ES-I3 (cell line): ENCODE measurements around the gene LPGAT1.
"Not testable (repeated sequence)": the region's sequence is repeated elsewhere in the genome, so short reads cannot be mapped to it uniquely, and the experiment has no call there.

Source experiments
- H3K36me3 ChIP-seq: 2 replicates; pipeline ENCODE4 v1.6.1; 2013; ENCODE audit warnings: mild to moderate bottlenecking, low read length, control low read depth, moderate library complexity; ENCODE audit not compliant: insufficient read depth
- H3K4me1 ChIP-seq: 2 replicates; pipeline ENCODE4 v1.6.1; 2013; ENCODE audit warnings: mild to moderate bottlenecking, control low read depth, low read length; ENCODE audit not compliant: insufficient read depth
- H3K9ac ChIP-seq: 2 replicates; pipeline ENCODE4 v1.6.1; 2013; ENCODE audit warnings: low read depth, mild to moderate bottlenecking, low read length, moderate library complexity
- H3K9me3 ChIP-seq: 2 replicates; pipeline ENCODE4 v1.6.1; 2013; ENCODE audit warnings: mild to moderate bottlenecking, low read length, moderate library complexity; ENCODE audit not compliant: control insufficient read depth, insufficient read depth

LPGAT1 gene

DNA sequence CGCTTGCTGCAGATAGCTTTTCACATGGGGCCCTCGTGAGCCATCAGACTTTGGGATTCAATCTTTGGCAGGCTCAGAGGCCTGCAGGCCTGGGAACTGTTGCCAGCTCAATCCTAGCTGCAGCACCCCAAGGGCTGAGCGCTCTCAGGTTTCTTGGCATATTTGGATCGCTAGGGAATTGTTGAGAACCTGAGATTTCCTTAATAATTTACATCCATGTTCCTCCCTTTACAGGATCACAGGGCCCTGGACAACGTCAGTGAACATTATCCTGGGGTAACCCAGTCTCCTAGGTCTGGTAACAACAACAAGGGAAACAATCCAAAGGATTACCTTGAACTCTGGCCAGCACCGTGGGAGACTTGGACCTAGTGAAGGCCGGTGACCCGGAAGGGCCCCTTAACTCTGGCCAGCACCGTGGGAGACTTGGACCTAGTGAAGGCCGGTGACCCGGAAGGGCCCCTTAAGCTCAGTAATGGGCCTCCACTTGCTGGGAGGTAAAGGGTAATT is 105.8 kb downstream of the LPGAT1 start:
- Histone ChIP-seq H3K4me1 (no peaks in the 10 kb centered on the region), H3K9ac (no peak overlapping the region), H3K36me3 (no peaks in the 10 kb centered on the region), H3K9me3 (no peaks in the 10 kb centered on the region)

DNA sequence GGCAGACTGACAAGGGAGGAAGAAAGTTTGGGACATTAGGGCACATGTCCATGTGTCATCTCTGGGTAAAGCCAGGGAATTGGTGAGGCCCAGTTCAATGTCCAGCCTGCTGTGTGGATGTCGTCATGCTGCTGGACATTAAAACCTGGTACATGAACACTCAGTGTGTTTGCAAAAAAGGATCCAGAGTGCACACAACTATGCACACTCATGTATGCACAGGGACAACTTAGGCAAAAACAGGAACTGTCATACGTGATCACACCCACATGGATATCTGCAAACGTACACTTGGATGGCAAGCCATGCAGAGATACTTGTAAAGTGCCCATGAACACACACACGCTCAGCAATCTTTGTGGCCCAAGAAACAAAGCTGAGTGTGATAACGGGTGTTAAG is 107.3 kb downstream of the LPGAT1 start:
- Histone ChIP-seq H3K9me3 (no peaks in the 10 kb centered on the region), H3K9ac (no peak overlapping the region), H3K36me3 (no peaks in the 10 kb centered on the region), H3K4me1 (no peaks in the 10 kb centered on the region)

DNA sequence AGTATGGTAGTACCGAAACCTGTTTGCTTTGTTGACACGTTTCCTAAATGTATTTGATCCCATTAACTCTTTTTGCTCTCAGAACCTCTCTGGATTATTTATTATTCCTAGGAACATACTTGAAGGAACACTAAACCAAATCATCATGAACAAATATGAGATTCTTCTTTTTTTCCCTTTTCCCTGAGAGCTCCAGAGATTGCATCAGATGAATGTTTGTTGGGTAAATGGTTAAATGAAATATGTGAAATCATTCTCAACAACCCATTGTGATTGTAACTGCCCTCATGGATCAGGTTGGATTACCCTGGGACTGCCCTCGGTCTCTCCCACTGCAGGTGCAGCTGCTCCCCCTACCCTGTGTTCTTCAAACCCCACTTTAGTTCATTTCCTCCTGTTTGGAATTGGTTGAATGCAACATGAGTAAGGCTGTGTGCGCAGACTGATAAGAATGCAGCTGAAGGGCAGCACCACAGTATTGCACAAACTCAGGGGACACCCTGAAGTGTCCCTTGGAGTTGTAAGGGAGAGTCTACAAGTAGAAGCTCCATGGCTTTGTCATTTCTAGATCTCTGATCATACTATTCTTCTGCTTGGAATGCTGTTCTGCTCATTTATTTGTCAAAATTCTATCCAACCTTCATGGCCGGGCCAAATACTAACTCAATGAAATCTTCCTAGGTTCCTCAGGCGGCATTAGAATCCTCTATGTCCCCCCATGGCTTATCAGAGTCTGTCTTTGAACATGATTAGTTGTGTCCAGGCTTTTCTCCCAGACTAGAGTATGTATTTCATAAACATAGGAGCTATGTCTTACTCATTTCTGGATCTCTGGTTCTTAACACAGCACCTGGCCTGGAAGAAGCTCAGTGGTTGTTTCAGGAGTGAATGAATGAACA is 108.0 kb downstream of the LPGAT1 start:
- Histone ChIP-seq H3K9me3 (no peaks in the 10 kb centered on the region), H3K36me3 (no peaks in the 10 kb centered on the region), H3K9ac (no peak overlapping the region), H3K4me1 (no peaks in the 10 kb centered on the region)

DNA sequence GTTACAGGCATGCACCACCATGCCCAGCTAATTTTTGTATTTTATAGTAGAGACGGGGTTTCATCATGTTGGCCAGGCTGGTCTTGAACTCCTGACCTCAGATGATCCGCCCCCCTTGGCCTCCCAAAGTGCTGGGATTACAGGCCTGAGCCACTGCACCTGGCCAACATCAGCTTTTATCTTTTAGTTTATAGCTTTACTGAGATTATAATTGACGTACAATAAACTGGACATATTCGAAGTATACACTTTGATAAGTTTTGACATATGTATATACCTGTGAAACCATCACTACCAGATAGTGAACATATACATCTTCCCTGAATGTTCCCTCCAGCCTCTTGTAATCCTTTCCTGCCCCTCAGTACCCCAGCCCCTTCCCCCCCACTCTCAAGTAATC is 114.0 kb downstream of the LPGAT1 start:
- not testable (repeated sequence) for H3K4me1 ChIP-seq, H3K9me3 ChIP-seq, H3K36me3 ChIP-seq, H3K9ac ChIP-seq

- no peak overlapping the region for H3K9ac ChIP-seq
- peaks cover 4% of the 10 kb centered on the region; the same call in 1 of the 2 replicates for H3K4me1 ChIP-seq
- H3K9me3 ChIP-seq, result no peaks in the 10 kb centered on the region
- no peaks in the 10 kb centered on the region for H3K36me3 ChIP-seq
These were observed 114.6 kb downstream of the LPGAT1 start for GRCh38 chr1:211715971-211716370.

DNA sequence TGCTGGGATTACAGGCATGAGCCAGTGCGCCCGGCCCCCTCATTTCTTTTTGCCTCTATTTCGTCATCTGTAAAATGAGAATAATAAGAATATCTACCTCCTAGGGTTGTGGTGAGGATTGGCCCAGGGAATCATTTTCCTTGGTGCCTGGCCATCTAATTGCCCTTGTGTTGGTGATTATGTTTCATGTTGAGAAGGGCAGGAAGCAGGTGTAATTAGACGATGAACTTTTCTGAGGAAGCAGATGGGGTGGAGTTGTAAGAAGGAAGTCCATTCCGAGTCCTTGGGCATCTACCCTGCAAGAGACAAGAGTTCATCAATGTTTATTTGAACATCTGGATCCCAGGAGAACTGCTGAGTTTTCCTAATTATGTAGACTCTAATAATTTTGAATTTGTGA is 116.4 kb downstream of the LPGAT1 start:
- Histone ChIP-seq H3K9me3 (no peaks in the 10 kb centered on the region), H3K4me1 (peaks cover 4% of the 10 kb centered on the region; the same call in 1 of the 2 replicates), H3K36me3 (no peaks in the 10 kb centered on the region), H3K9ac (no peak overlapping the region)

- no peaks in the 10 kb centered on the region for H3K36me3 ChIP-seq
- peaks cover 4% of the 10 kb centered on the region; the same call in 1 of the 2 replicates for H3K4me1 ChIP-seq
- H3K9ac ChIP-seq, result no peak overlapping the region
- H3K9me3 ChIP-seq, result no peaks in the 10 kb centered on the region
These were observed 117.3 kb downstream of the LPGAT1 start for GRCh38 chr1:211713231-211713630.

- Histone ChIP-seq H3K9ac (no peak overlapping the region), H3K4me1 (peaks cover 4% of the 10 kb centered on the region; the same call in 1 of the 2 replicates), H3K36me3 (no peaks in the 10 kb centered on the region), H3K9me3 (no peaks in the 10 kb centered on the region)
These were observed 119.3 kb downstream of the LPGAT1 start for GRCh38 chr1:211711315-211711705.

DNA sequence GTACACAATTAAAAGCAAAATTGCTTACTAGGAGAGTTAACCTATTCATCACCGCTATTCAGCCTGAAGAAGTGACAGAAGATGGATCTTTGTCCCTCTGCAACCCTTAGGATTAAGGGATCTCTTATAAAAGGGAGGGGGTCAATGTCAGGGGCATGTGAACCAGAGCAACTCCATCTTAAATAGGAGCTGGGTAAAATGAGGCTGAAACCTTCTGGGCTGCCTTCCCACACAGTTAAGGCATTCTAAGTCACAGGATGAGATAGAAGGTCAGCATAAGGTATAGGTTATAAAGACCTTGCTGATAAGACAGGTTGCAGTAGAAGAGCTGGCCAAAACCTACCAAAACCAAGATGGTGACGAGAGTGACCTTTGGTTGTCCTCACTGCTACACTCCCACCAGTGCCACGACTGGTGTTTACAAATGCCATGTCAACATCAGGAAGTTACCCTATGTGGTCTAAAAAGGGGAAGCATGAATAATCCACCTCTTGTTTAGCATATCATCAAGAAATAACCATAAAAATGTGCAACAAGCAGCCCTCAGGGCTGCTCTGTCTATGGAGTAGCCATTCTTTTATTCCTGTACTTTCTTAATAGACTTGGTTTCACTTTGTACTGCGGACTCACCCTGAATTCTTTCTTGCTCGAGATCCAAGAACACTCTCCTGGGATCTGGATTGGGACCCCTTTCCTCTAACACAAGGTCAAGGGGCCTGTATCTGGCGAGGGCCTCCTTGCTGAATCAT is 119.8 kb downstream of the LPGAT1 start:
- H3K9ac ChIP-seq, result no peak overlapping the region
- no peaks in the 10 kb centered on the region for H3K9me3 ChIP-seq
- no peaks in the 10 kb centered on the region for H3K36me3 ChIP-seq
- 0 out of 2 replicates have a peak, but pooled peaks cover under 1% of the 10 kb centered on the region for H3K4me1 ChIP-seq

- Histone ChIP-seq H3K36me3 (no peaks in the 10 kb centered on the region), H3K4me1 (0 out of 2 replicates have a peak, but pooled peaks cover 4% of the 10 kb centered on the region), H3K9ac (no peak overlapping the region), H3K9me3 (no peaks in the 10 kb centered on the region)
These were observed 121.6 kb downstream of the LPGAT1 start for GRCh38 chr1:211708926-211709325.

GRCh38 chr1:211708006-211708405 is 122.6 kb downstream of the LPGAT1 start:
- H3K36me3 ChIP-seq, result no peaks in the 10 kb centered on the region
- H3K4me1 ChIP-seq, result 0 out of 2 replicates have a peak, but pooled peaks cover 5% of the 10 kb centered on the region
- no peak overlapping the region for H3K9ac ChIP-seq
- H3K9me3 ChIP-seq, result no peaks in the 10 kb centered on the region

DNA sequence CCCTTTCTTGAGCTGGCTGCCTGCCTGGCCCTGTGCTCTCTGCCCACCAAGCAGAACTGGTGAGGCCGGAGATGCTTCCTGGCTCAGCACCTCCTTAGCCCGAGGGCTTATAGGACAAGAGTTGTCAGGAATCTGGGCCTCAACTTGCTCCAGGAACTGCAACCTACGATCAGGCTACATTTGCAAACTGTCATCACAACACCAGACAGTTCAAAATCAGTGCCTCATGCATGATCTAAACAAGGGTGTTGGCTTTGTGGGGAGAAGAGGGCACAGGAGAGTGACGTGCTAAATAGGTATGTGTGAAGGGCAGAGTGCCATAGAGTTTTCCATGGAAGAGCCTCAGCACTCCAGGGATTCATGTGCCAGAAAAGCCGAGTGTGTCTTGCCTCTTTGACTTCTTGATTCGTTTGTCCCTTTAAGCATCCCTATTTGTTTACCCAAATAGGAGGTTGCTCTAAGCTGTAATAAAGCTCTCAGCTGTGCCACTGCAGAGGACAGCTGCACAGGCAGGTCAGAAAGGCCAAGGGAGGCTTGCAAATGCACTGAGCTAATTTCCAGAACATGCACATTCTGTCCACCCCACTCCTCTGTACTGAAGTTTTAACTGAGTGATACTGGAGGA is 125.0 kb downstream of the LPGAT1 start:
- 0 out of 2 replicates have a peak, but pooled peaks cover 5% of the 10 kb centered on the region for H3K4me1 ChIP-seq
- H3K36me3 ChIP-seq, result no peaks in the 10 kb centered on the region
- H3K9me3 ChIP-seq, result no peaks in the 10 kb centered on the region
- H3K9ac ChIP-seq, result no peak overlapping the region

DNA sequence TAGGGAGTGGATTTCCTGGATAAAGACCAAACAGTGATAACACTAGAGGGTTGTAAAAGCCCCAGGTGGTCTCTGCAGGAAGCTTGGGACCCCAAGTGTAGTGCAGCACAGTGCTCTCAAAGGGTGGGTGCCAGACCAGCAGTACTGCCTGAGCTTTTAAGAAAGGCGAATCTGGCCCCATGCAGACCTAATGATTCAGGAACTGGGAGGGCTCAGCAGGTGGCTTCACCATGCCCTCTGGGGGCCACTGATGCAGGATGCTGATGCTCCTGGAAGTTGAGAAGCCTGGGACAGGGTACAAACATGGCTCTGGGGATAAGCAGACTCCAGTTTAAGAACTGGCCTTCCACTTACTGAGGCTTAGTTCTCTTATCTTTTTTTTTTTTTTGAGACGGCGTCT is 126.0 kb downstream of the LPGAT1 start:
- H3K4me1 ChIP-seq, result 0 out of 2 replicates have a peak, but pooled peaks cover 5% of the 10 kb centered on the region
- no peaks in the 10 kb centered on the region for H3K36me3 ChIP-seq
- H3K9me3 ChIP-seq, result no peaks in the 10 kb centered on the region
- H3K9ac ChIP-seq, result no peak overlapping the region

GRCh38 chr1:211703812-211704537 is 126.6 kb downstream of the LPGAT1 start:
- Histone ChIP-seq H3K9me3 (no peaks in the 10 kb centered on the region), H3K9ac (no peak overlapping the region), H3K36me3 (no peaks in the 10 kb centered on the region), H3K4me1 (0 out of 2 replicates have a peak, but pooled peaks cover 5% of the 10 kb centered on the region)
